ENCODE measurements around the gene ZNF343. TPM values are rescaled to one million over a fixed set of nuclear protein-coding genes. Genes with fewer than 3 reads are reported as not detected.

Gene ZNF343
- total and polyA plus RNA-seq, 2 experiments from 2014 or later, result 2.4 to 6.4 TPM

- H3K4me3 ChIP-seq, result no peak overlapping the region
Measured at GRCh38 chr20:2485661-2486060, 23.1 kb downstream of the ZNF343 start.

More at GRCh38 chr20:2485661-2486060, 23.1 kb downstream of the ZNF343 start:
- peaks cover 3% of the 10 kb centered on the region; the same call in 1 of the 3 replicates for H3K36me3 Mint-ChIP-seq (ENCODE audit: low read depth)
- no peak overlapping the region for H3K4me3 Mint-ChIP-seq
- Histone ChIP-seq H3F3A (replicated peaks; ENCODE audit: low read depth) (no peaks in the 10 kb centered on the region), H3K36me3 (ENCODE audit: insufficient read depth) (no peaks in the 10 kb centered on the region), H3K27ac (ENCODE audit: low read depth) (no peak overlapping the region; the same call in 1 of the 2 replicates), H3K79me2 (replicated peaks; ENCODE audit: insufficient read depth) (no peaks in the 10 kb centered on the region), H4K20me1 (replicated peaks; ENCODE audit: insufficient read depth) (no peaks in the 10 kb centered on the region), H3K9me2 (ENCODE audit: insufficient read depth) (no peaks in the 10 kb centered on the region), H3K4me2 (no peak overlapping the region), H3K4me1 (ENCODE audit: insufficient read depth) (peaks cover 8% of the 10 kb centered on the region), H2AFZ (no peak overlapping the region), H3K27me3 (ENCODE audit: insufficient read depth) (no peaks in the 10 kb centered on the region)
- no peak for ATAC-seq
- peaks cover 3% of the 10 kb centered on the region for H3K27me3 Mint-ChIP-seq (ENCODE audit: insufficient read depth, low read depth, poor library complexity)
- peaks cover 13% of the 10 kb centered on the region for H3K4me1 Mint-ChIP-seq
- DNase-seq (ENCODE audit: low spot score), result no peak
- no peaks in the 10 kb centered on the region for H3K9me3 Mint-ChIP-seq
- H3K27ac Mint-ChIP-seq, result no peak overlapping the region
- TF ChIP-seq CTCF (conservative IDR thresholded peaks at IDR 0.05; ENCODE audit: low read depth in 2 of 2), result no peak
- TF ChIP-seq ETS1 (IDR thresholded peaks at IDR 0.05), result no peak
- TF ChIP-seq ZNF462 (CRISPR knock-in tag; IDR thresholded peaks at IDR 0.05), result no peak
- no peak for TF ChIP-seq JUNB (IDR thresholded peaks at IDR 0.05; ENCODE audit: unreplicated experiment)
- TF ChIP-seq EZH2 (IDR thresholded peaks at IDR 0.05; ENCODE audit: low read depth, unreplicated experiment), result no peak
- TF ChIP-seq REST (IDR thresholded peaks at IDR 0.05; ENCODE audit: unreplicated experiment), result no peak
- TF ChIP-seq ZNF331 (CRISPR knock-in tag; IDR thresholded peaks at IDR 0.05; ENCODE audit: low read depth), result no peak
- no peak for TF ChIP-seq POLR2AphosphoS5 (IDR thresholded peaks at IDR 0.05; ENCODE audit: low read depth)
- TF ChIP-seq ZNF114 (CRISPR knock-in tag; IDR thresholded peaks at IDR 0.05), result no peak
- TF ChIP-seq CREB1 (CRISPR knock-in tag; IDR thresholded peaks at IDR 0.05; ENCODE audit: low read depth), result no peak
- no peak for TF ChIP-seq NANOG (IDR thresholded peaks at IDR 0.05; ENCODE audit: borderline replicate concordance)
- TF ChIP-seq STAT1 (IDR thresholded peaks at IDR 0.05; ENCODE audit: unreplicated experiment), result no peak
- no peak for TF ChIP-seq EZH2phosphoT487 (IDR thresholded peaks at IDR 0.05; ENCODE audit: unreplicated experiment)
